LNCaP clone FGC (cell line): ENCODE results near the gene WNT9B.

Experiments
- DNase-seq: peaks from one replicate; pipeline ENCODE4 v3.0.0-alpha.2; 2011; ENCODE audit warnings: low read depth
- H3K4me3 ChIP-seq: 2 replicates; pipeline ENCODE4 v1.5.1; 2011; ENCODE audit warnings: mild to moderate bottlenecking, low read depth, low read length, control low read depth
- CTCF ChIP-seq: IDR thresholded peaks from 2 replicates; pipeline ENCODE4 v1.5.1; 2012; ENCODE audit warnings: mild to moderate bottlenecking; ENCODE audit not compliant: control insufficient read depth, insufficient read depth; ENCODE audit errors: extremely low read depth

WNT9B gene

GRCh38 chr17:46890638-46891037 is 39.3 kb downstream of the WNT9B start:
- TF ChIP-seq CTCF: no peak

GRCh38 chr17:46892192-46892703 is 40.9 kb downstream of the WNT9B start:
- no peak for DNase-seq
- no peak overlapping the region for H3K4me3 ChIP-seq
- TF ChIP-seq CTCF: no peak

More at GRCh38 chr17:46890638-46891037, 39.3 kb downstream of the WNT9B start:
- no peak overlapping the region for H3K4me3 ChIP-seq
- no peak for DNase-seq

- H3K4me3 ChIP-seq: no peak overlapping the region
- TF ChIP-seq CTCF: no peak
Observed at GRCh38 chr17:46894024-46894423, 42.6 kb downstream of the WNT9B start.

GRCh38 chr17:46894476-46895151 is 43.2 kb downstream of the WNT9B start:
- TF ChIP-seq CTCF: no peak
- H3K4me3 ChIP-seq: no peak overlapping the region
- DNase-seq: no peak

More at GRCh38 chr17:46894024-46894423, 42.6 kb downstream of the WNT9B start:
- peak; percentile 27 for DNase-seq

GRCh38 chr17:46895171-46895570 is 43.8 kb downstream of the WNT9B start:
- no peak for TF ChIP-seq CTCF
- H3K4me3 ChIP-seq: no peak overlapping the region
- DNase-seq: no peak

GRCh38 chr17:46896991-46897390 is 45.6 kb downstream of the WNT9B start:
- TF ChIP-seq CTCF: no peak

GRCh38 chr17:46898364-46898763 is 47.0 kb downstream of the WNT9B start:
- H3K4me3 ChIP-seq: no peak overlapping the region
- TF ChIP-seq CTCF: no peak
- no peak for DNase-seq

More at GRCh38 chr17:46896991-46897390, 45.6 kb downstream of the WNT9B start:
- DNase-seq: no peak
- H3K4me3 ChIP-seq: no peak overlapping the region
